Medulla oblongata (tissue), 1 donor: Measurements from ENCODE around the gene TRIM8.
"Not testable (repeated sequence)": the region's sequence is repeated elsewhere in the genome, so short reads cannot be mapped to it uniquely, and the experiment has no call there.

Source experiments
- DNase-seq: peaks from one replicate; pipeline ENCODE4 v3.0.0-alpha.2; 2015; ENCODE audit errors: extremely low spot score

Gene TRIM8

DNA sequence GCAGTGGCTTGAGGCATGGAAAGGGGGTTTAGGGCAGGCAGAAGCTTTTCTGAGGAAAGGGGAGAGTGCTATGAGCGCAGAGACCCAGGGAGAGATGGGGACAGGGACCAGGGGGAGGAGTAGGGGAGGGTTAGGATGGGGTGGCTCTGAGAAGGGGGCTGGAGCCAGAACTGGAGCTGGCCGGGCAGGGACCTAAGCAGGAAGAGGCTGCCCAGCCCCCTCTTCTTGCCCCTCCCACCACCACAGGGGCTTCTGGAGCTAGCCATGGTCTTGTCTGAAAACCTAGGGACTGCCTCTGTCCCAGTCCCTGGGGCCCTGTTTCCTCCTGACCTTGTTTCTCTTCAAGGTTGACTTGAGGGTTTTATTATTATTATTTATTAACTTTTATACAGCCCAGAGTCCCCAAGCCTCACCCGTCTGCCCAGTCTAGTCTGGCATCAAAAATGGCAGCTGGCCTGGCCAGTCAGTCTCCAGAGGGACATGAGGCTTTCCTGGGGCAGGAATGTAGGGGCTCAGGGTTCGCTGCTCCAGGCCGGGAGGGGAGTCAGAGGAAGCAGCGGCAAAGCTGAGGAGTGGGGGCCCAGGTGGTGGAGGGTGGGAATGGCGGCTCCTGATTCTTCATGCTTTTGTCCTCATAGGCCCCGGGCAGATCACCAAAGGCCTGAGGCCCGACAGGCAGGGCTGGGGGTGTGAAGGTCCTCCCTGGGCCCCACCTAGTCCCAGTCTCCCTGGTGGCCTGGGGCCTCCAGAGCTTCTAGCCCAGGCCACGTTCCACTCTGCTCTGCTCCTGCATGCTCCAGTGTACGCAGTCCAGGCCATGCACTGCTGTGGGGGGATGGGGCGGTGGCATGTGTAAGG lies 5.7 kb downstream of the TRIM8 start:
- no peak for DNase-seq

- DNase-seq: no peak
Observed at GRCh38 chr10:102650655-102651454, 6.6 kb downstream of the TRIM8 start.

GRCh38 chr10:102651455-102652169 lies 7.3 kb downstream of the TRIM8 start:
- DNase-seq: no peak

DNA sequence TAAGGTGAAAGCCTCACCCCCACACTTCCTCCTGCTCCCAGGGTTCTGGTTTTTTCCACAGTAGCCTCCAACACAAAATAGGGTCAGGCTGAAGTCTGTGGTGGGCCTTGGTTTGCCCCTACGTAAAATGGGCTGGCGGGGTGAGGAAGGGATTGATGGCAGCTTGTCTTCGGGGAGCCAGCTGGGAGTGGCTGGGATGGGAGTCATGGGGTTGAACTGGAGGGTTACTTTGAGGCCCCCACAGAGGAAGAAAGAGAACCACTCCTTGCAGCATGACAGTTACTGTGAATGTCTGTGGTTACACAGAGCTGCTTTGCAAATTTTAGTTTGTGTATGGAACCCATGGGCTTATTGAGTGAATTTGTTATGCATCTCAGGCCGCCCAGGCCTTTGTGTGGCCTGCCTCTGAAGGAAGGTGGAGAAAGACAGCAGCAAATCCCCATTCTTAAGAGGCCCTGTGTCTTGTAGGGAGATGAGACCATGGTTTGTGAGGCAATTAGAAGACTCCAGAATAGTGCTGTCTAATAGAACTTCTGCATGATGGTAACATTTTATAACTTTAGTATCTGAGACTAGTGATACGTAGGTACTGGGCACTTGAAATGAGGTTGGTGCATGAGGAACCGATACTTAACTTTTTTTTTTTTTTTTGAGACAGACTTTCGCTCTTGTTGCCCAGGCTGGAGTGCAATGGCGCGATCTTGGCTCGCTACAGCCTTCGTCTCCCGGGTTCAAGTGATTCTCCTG lies 8.1 kb downstream of the TRIM8 start:
- DNase-seq: no peak

GRCh38 chr10:102653060-102653459 lies 8.8 kb downstream of the TRIM8 start:
- DNase-seq: no peak

GRCh38 chr10:102654566-102654965 lies 10.3 kb downstream of the TRIM8 start:
- DNase-seq: no peak

DNA sequence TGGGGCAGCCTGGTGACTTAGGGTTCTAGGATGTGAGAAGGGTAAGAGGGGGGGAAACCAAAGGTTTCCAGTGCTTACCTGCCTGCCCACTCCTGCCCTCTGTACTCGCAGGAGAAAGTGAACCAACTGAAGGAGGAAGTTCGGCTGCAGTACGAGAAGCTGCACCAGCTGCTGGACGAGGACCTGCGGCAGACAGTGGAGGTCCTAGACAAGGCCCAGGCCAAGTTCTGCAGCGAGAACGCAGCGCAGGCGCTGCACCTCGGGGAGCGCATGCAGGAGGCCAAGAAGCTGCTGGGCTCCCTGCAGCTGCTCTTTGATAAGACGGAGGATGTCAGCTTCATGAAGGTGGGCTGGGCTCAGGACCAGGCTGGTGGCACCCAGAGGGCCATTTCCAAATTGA lies 10.7 kb downstream of the TRIM8 start:
- no peak for DNase-seq

DNA sequence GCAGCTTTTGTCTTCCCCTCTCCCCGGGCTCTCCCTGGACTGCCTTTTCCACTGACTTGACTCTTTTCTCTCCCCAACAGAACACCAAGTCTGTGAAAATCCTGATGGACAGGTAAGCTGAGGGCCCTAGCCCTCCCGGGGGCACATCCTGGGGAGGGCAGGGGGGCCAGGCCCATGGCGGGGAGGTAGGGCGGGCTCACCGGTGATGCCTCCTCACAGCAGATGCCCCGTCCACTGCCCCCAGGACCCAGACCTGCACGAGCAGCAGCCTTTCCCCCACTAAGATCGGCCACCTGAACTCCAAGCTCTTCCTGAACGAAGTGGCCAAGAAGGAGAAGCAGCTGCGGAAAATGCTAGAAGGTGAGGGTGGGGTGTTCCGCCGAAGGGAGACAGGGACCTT lies 11.7 kb downstream of the TRIM8 start:
- no peak for DNase-seq

DNA sequence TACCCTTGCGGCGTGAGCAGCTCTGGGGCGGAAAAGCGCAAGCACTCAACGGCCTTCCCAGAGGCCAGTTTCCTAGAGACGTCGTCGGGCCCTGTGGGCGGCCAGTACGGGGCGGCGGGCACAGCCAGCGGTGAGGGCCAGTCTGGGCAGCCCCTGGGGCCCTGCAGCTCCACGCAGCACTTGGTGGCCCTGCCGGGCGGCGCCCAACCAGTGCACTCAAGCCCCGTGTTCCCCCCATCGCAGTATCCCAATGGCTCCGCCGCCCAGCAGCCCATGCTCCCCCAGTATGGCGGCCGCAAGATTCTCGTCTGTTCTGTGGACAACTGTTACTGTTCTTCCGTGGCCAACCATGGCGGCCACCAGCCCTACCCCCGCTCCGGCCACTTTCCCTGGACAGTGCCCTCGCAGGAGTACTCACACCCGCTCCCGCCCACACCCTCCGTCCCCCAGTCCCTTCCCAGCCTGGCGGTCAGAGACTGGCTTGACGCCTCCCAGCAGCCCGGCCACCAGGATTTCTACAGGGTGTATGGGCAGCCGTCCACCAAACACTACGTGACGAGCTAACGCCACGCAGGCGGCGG lies 12.6 kb downstream of the TRIM8 start:
- DNase-seq: no peak

- no peak for DNase-seq
Observed at GRCh38 chr10:102657451-102657850, 13.2 kb downstream of the TRIM8 start.

GRCh38 chr10:102657984-102658724 lies 13.9 kb downstream of the TRIM8 start:
- no peak for DNase-seq

DNA sequence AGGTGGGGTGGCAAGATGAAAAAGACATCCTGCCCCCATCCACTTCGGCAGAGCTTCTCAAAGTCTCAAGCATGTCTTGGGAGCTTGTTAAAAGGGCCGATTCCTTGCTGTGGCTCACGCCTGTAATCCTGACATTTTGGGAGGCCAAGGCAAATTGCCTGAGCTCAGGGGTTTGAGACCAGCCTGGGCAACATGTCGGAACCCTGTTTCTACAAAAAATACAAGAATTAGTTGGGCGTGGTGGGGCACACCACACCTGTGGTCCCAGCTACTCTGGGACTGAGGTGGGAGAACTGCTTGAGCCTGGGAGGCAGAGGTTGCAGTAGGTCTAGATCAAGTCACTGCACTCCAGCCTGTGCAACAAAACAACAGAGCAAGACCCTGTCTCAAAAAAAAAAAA lies 14.5 kb downstream of the TRIM8 start:
- no peak for DNase-seq

DNA sequence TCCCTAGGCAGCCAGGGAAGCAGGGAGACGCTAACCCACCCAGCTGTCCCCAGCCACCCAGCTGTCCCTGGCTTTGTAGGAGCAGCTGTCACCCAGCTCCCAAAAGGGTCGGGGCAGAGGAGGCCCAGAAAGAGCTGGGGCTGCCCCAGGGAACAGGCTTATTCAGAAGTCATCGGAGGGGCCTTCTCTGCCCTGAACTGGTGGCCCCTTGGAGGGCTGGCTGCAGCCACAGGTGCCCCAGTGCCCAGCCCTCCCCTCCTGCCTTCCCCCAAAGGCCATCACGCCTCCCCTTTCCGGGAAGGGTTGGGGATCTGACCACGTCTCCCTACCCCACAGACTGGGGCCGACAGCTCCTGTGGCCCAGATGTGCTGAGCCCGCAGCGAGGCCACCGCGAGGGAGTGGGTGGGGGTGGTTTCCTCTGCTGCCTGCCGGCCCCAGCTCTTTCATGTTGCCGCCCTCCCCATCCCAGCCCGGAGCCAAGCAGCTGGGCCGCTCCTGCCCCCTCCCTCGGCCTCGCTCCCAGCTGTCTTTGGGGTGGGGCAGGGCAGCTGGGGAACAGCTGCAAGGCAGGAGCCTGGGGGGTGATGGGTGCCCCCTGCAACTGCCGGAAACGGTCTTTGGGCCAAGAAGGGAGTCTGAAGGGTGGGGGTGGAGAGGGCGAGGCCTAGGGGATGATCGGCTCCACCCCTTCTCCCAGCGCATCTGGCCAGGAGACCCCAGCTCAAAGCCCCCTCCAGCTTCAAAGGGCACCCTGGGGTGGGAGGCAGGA lies 16.8 kb downstream of the TRIM8 start:
- DNase-seq: no peak

DNA sequence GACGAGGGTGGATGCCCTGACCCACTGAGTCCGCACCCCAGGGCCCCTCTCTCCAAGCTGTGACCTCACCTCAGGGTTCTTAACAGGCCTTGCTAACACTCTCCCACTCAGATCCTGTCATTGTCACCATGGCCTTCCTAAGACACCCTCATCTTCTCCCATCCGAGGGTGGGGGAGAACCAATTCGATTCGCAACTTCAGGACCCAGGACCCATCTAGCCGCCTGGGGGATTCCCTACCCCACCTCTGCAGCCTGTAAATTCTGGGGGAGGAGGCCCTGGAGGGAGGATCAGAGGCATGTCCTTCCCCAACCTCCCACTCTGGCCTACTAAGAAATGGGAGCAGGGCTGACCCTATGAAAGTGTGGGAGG lies 17.4 kb downstream of the TRIM8 start:
- DNase-seq: no peak

GRCh38 chr10:102665904-102666509 lies 21.7 kb downstream of the TRIM8 start:
- DNase-seq: no peak

DNA sequence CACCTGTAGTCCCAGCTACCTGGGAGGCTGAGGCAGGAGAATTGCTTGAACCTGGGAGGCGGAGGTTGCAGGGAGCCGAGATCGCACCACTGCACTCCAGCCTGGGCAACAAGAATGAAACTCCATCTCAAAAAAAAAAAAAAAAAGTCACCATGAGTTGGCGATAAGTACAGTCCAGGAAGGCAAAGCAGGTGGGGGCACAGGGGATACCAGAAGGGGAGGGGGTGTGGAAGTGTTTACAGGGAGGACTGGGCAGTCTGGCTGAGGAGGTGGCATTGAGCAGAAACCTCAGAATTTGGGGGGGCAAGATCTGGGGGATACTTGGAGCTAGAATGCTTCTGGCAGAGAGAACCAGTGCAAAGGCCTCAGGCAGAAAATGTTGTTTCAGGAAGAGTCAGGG lies 23.1 kb downstream of the TRIM8 start:
- not testable (repeated sequence) for DNase-seq

- DNase-seq: no peak
Observed at GRCh38 chr10:102668326-102669107, 24.2 kb downstream of the TRIM8 start.

DNA sequence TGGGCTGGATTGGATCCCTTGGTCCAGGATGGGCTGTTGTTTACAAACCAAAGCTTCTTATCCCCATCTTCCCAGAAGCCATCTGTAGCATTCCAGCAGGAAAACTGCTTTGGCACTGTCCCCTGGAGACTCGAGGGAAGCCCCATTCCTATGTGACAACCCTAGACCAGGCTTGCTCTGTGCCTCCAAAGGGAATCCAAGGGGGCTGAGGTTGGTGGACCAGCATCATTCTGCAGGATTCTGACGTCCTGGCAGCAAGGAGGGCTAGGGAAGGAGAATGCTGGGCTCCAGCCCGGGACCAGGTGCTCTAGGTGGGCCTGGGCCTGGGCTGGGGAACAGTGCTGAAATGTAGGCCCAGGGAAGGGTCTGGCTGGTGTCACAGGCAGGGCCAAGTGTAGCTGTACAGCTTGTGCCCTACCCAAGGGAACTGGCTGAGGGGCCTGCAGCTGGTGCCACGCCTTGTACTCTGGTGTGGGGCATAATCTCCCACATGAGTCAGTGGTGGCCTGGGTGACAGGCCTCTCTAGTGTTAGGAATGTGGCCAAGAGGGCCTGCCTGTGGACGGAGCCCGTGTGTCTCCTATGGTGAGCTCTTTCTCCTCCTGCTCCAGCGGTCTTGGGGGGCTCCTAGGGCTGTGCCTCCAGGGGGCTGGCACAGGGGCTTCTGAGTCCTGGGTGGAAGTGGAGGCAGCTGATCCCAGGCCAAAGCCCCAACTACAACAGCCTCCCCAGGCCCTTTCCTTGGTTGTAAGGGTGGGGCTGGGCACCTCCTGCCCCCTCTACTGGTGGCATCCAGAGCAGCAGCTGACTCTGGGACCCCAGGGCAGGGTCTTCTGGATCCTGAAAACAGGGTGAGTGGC lies 25.2 kb downstream of the TRIM8 start:
- DNase-seq: no peak
